H1 (cell line): ENCODE data around the gene SIKE1. TPM values are rescaled to one million over a fixed set of nuclear protein-coding genes. Genes with fewer than 3 reads are reported as not detected.

Source experiments
- CEBPB ChIP-seq: IDR thresholded peaks from 2 replicates; pipeline ENCODE4 v1.6.1; 2012; ENCODE audit warnings: low read depth, low read length
- MAX ChIP-seq: IDR thresholded peaks from 2 replicates; pipeline ENCODE4 v1.6.1; 2012; ENCODE audit warnings: inconsistent platforms
- NRF1 ChIP-seq: IDR thresholded peaks from 2 replicates; pipeline ENCODE4 v1.6.1; 2011; ENCODE audit warnings: mild to moderate bottlenecking, low read depth, low read length, improper control_type of control experiment
- POU5F1 ChIP-seq: IDR thresholded peaks from 2 replicates; pipeline ENCODE4 v1.6.1; 2011; ENCODE audit warnings: low read depth, mild to moderate bottlenecking, low read length, moderate library complexity
- SAP30 ChIP-seq: fragments of 300-600 bp; sonication (generic); IDR thresholded peaks from 2 replicates; pipeline ENCODE4 v1.7.1; 2012; ENCODE audit warnings: low read length, moderate library complexity, mild to moderate bottlenecking, inconsistent platforms; ENCODE audit not compliant: insufficient read depth, insufficient replicate concordance
- SRF ChIP-seq: IDR thresholded peaks from 2 replicates; pipeline ENCODE4 v1.6.1; 2011; ENCODE audit warnings: mild to moderate bottlenecking, low read depth, low read length, moderate library complexity
- SUZ12 ChIP-seq: fragments of 200-600 bp; sonication (generic); IDR thresholded peaks from 2 replicates; pipeline ENCODE4 v1.6.1; 2012; ENCODE audit warnings: mild to moderate bottlenecking, inconsistent platforms, low read length, moderate library complexity, mixed read lengths
- TBP ChIP-seq: IDR thresholded peaks from 2 replicates; pipeline ENCODE4 v1.6.1; 2011; ENCODE audit warnings: low read depth, low read length, improper control_type of control experiment
- polyA plus RNA-seq, 7 experiments: library from polyadenylated mRNA; depleted of rRNA in 3 of 7; stranded (reverse) in 5 of 7; unstranded in 2 of 7; fragments of >200 nt in 5 of 7; fragments of 200-250 nt in 2 of 7; gene quantifications; 1 replicate in 5 of 7; 2 replicates in 1 of 7; 4 replicates in 1 of 7; pipeline versions ENCODE4 v1.2.1 to v1.2.3, GENCODE V29; 2011 to 2013; ENCODE audit warnings: missing spikeins in 2 of 7, mixed read lengths in 2 of 7
- total RNA-seq: library from RNA; stranded (reverse); fragmentation: NEBNext Ultra II Directional; extraction: Animal tissue kit (Norgen Biotek cat#: 25700); gene quantifications from 2 replicates; pipeline ENCODE4 v1.2.1, GENCODE V29; 2021

SIKE1 gene
- total and polyA plus RNA-seq, 2 of the 8 experiments (the other 6 are each of a cell fraction or from before 2014, with no cell fraction given), result 20.5 to 79.9 TPM

- TF ChIP-seq SUZ12, result no peak
- TF ChIP-seq POU5F1, result no peak
- TF ChIP-seq MAX, result peak; percentile 86
- peak; percentile 83 for TF ChIP-seq SAP30
- TF ChIP-seq TBP, result peak; percentile 1; the same call in 1 of the 2 replicates
- TF ChIP-seq SRF, result no peak
- TF ChIP-seq NRF1, result no peak
- peak; percentile 83 for TF ChIP-seq CEBPB
- TF ChIP-seq, all 59 proteins: peak for 9
Observed at GRCh38 chr1:114756949-114757454, 23.5 kb downstream of the SIKE1 start (continued).
